CD14-positive monocyte (primary cell): ENCODE results near the gene FGD1. TPM values are rescaled to one million over a fixed set of nuclear protein-coding genes. Genes with fewer than 3 reads are reported as not detected.

ENCODE experiments used
- DNase-seq, 3 donors: peaks; one replicate each; pipeline ENCODE4 v3.0.0-alpha.2; 2011 to 2022
- H2AFZ ChIP-seq: 2 replicates; pipeline ENCODE4 v1.6.0; 2012; ENCODE audit warnings: mild to moderate bottlenecking, low read depth, low read length, inconsistent platforms; ENCODE audit not compliant: insufficient read depth, poor library complexity, severe bottlenecking
- H3K27ac ChIP-seq, 2 donors: 1 replicate in 1 of 2; 2 replicates in 1 of 2; pipeline ENCODE4 v1.5.1; 2012 to 2013; ENCODE audit warnings: low read length in 2 of 2, control low read depth in 1 of 2, inconsistent platforms in 1 of 2, low read depth in 1 of 2, mild to moderate bottlenecking in 1 of 2
- H3K27me3 ChIP-seq, 2 donors: one replicate each; pipeline versions ENCODE4 v1.6.0 to v1.6.1; 2011 to 2013; ENCODE audit warnings: low read length in 2 of 2; ENCODE audit not compliant: control insufficient read depth in 2 of 2, insufficient read depth in 2 of 2
- H3K36me3 ChIP-seq, 2 donors: replicated peaks in 1 of 2; 1 replicate in 1 of 2; 2 replicates in 1 of 2; pipeline versions ENCODE4 v1.5.1 to v1.6.1; 2012 to 2013; ENCODE audit warnings: low read length in 2 of 2, control low read depth in 1 of 2, inconsistent platforms in 1 of 2, mild to moderate bottlenecking in 1 of 2; ENCODE audit not compliant: insufficient read depth in 2 of 2, control insufficient read depth in 1 of 2
- H3K4me1 ChIP-seq, 2 donors: 1 replicate in 1 of 2; 2 replicates in 1 of 2; pipeline versions ENCODE4 v1.5.1 to v1.6.1; 2012 to 2013; ENCODE audit warnings: low read length in 2 of 2, control low read depth in 1 of 2, inconsistent platforms in 1 of 2, mild to moderate bottlenecking in 1 of 2, moderate library complexity in 1 of 2; ENCODE audit not compliant: insufficient read depth in 2 of 2, control insufficient read depth in 1 of 2
- H3K4me2 ChIP-seq: replicated peaks from 2 replicates; pipeline ENCODE3; 2012; ENCODE audit warnings: low read length, moderate library complexity, mild to moderate bottlenecking; ENCODE audit not compliant: poor library complexity, severe bottlenecking; ENCODE audit errors: extremely low read depth
- H3K4me3 ChIP-seq, 3 experiments: fragments of 200-600 bp in 1 of 3; sonication (generic) in 1 of 3; replicated peaks in 1 of 3; 1 replicate in 2 of 3; 2 replicates in 1 of 3; pipeline ENCODE4 v1.5.1; 2011 to 2013; ENCODE audit warnings: low read length in 3 of 3, mild to moderate bottlenecking in 3 of 3, control low read depth in 2 of 3, low read depth in 2 of 3, inconsistent platforms in 1 of 3, moderate library complexity in 1 of 3
- H3K79me2 ChIP-seq: 2 replicates; pipeline ENCODE4 v1.6.0; 2012; ENCODE audit warnings: mild to moderate bottlenecking, control low read depth, inconsistent platforms, low read length, moderate library complexity; ENCODE audit not compliant: insufficient read depth
- H3K9ac ChIP-seq: 2 replicates; pipeline ENCODE4 v1.6.0; 2017; ENCODE audit warnings: low read length, mild to moderate bottlenecking; ENCODE audit not compliant: insufficient read depth, poor library complexity, severe bottlenecking
- H3K9me3 ChIP-seq, 2 donors: replicated peaks in 1 of 2; 1 replicate in 1 of 2; 2 replicates in 1 of 2; pipeline versions ENCODE4 v1.5.1 to v1.6.1; 2012 to 2013; ENCODE audit warnings: low read length in 2 of 2, control low read depth in 1 of 2; ENCODE audit not compliant: control insufficient read depth in 1 of 2, insufficient read depth in 1 of 2
- H4K20me1 ChIP-seq: 2 replicates; pipeline ENCODE4 v1.6.0; 2012; ENCODE audit warnings: mild to moderate bottlenecking, low read length, control low read depth, moderate library complexity; ENCODE audit not compliant: insufficient read depth
- H3K27ac Mint-ChIP-seq, 7 donors: one replicate each; pipeline ENCODE4 v1.8.0; 2020; ENCODE audit warnings: mild to moderate bottlenecking in 7 of 7, mixed read lengths in 7 of 7, moderate library complexity in 6 of 7, inconsistent platforms in 2 of 7
- H3K27me3 Mint-ChIP-seq, 3 donors: one replicate each; pipeline ENCODE4 v1.8.0; 2021 to 2022; ENCODE audit warnings: low read depth in 3 of 3, mild to moderate bottlenecking in 3 of 3, mixed read lengths in 3 of 3, moderate library complexity in 3 of 3, inconsistent platforms in 1 of 3
- H3K36me3 Mint-ChIP-seq, 2 donors: one replicate each; pipeline ENCODE4 v1.8.0; 2020; ENCODE audit warnings: mixed read lengths in 2 of 2, inconsistent platforms in 1 of 2, mild to moderate bottlenecking in 1 of 2
- H3K4me1 Mint-ChIP-seq: one replicate; pipeline ENCODE4 v1.8.0; 2020; ENCODE audit warnings: mild to moderate bottlenecking, mixed read lengths
- H3K4me3 Mint-ChIP-seq, 2 donors: one replicate each; pipeline ENCODE4 v1.8.0; 2020; ENCODE audit warnings: mild to moderate bottlenecking in 2 of 2, mixed read lengths in 2 of 2, moderate library complexity in 1 of 2
- H3K9me3 Mint-ChIP-seq, 7 donors: one replicate each; pipeline ENCODE4 v1.8.0; 2020 to 2022; ENCODE audit warnings: mixed read lengths in 7 of 7, mild to moderate bottlenecking in 6 of 7, moderate library complexity in 6 of 7, inconsistent platforms in 2 of 7
- WGBS: methylation state at CpG from one replicate; pipeline ENCODE4 v1.1.5; 2013; ENCODE audit warnings: missing lambda C conversion rate; ENCODE audit not compliant: insufficient coverage; 5-methylcytosine and 5-hydroxymethylcytosine counted together
- intact Hi-C, 2 donors: fragments of 100-400 bp; cut with micrococcal nuclease; formaldehyde crosslinking; loops; one replicate each; pipeline versions ENCODE4 v1.15.0 to v1.15.1; 2023
- polyA plus RNA-seq, 3 donors: library from polyadenylated mRNA; depleted of rRNA in 1 of 3; unstranded in 2 of 3; stranded (reverse) in 1 of 3; fragments of 300-500 nt in 2 of 3; fragments of >200 nt in 1 of 3; fragmentation: Illumina TruSeq in 2 of 3; gene quantifications; 1 replicate in 2 of 3; 2 replicates in 1 of 3; pipeline ENCODE4 v1.2.3, GENCODE V29; 2012 to 2021
- TF ChIP-seq, protein P1 (sequence below): fragments of 200-600 bp; IDR thresholded peaks from one replicate; pipeline ENCODE4 v1.8.0; 2022; ENCODE audit warnings: antibody characterized with exemption, mild to moderate bottlenecking

Gene FGD1
- polyA plus RNA-seq, 3 donors, result 0.05 to 0.18 TPM; not detected in 1

DNA sequence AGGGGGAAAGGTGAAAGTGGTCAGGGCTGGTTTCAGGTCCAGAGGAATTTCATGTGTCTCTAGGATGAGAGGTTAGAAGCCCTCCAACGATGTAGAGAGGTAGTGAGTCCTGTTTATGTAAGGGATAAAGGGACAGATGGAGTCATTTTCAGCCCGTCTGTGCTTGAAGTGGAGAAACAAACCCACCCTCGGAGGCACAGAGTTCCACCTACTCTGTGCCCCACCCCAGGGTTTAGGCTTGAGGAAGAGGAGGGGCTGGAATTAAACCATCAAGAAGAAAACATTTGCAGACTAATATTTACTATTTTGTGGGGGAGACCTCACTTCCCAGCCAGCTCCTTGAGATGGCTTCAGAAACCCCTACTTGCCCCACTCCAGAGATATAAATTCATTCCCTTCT lies 33.1 kb upstream of the FGD1 start:
- Histone ChIP-seq H3K9me3 (peaks cover 0 to 2% of the 10 kb centered on the region in 2 donors), H4K20me1 (no peaks in the 10 kb centered on the region), H2AFZ (peak overlapping the region; percentile 93), H3K36me3 (peaks cover 1 to 10% of the 10 kb centered on the region in 2 donors), H3K9ac (peak overlapping the region; percentile 51), H3K4me1 (peaks cover 17 to 24% of the 10 kb centered on the region in 2 donors), H3K4me2 (peak overlapping the region; percentile 72), H3K27me3 (no peaks in the 10 kb centered on the region), H3K4me3 (peak overlapping the region; percentile 63 to 94 (median 92)), H3K79me2 (peaks cover 41% of the 10 kb centered on the region), H3K27ac (peak overlapping the region; percentile 81 to 92)
- peaks cover 27% of the 10 kb centered on the region for H3K4me1 Mint-ChIP-seq
- peak overlapping the region; percentile 87 to 93 for H3K4me3 Mint-ChIP-seq
- peak overlapping the region in 6 of 7 donors; percentile 96 to 99 (median 97) for H3K27ac Mint-ChIP-seq
- intact Hi-C loops, result loop anchor here in 1 of 2 donors (5.0 kb wide), 1 partner anchor 87 kb away; the partner anchor contains the start of gene TSR2
- peaks cover 4 to 7% of the 10 kb centered on the region in 2 donors for H3K36me3 Mint-ChIP-seq
- peaks cover 0 to 10% (median 5%) of the 10 kb centered on the region in 7 donors for H3K9me3 Mint-ChIP-seq
- DNase-seq, result no peak
- WGBS, result no CpG with 5 or more reads among the region's 3 CpGs
- peaks cover 0 to 4% (median 0%) of the 10 kb centered on the region in 3 donors for H3K27me3 Mint-ChIP-seq
- TF ChIP-seq, protein P1, sequence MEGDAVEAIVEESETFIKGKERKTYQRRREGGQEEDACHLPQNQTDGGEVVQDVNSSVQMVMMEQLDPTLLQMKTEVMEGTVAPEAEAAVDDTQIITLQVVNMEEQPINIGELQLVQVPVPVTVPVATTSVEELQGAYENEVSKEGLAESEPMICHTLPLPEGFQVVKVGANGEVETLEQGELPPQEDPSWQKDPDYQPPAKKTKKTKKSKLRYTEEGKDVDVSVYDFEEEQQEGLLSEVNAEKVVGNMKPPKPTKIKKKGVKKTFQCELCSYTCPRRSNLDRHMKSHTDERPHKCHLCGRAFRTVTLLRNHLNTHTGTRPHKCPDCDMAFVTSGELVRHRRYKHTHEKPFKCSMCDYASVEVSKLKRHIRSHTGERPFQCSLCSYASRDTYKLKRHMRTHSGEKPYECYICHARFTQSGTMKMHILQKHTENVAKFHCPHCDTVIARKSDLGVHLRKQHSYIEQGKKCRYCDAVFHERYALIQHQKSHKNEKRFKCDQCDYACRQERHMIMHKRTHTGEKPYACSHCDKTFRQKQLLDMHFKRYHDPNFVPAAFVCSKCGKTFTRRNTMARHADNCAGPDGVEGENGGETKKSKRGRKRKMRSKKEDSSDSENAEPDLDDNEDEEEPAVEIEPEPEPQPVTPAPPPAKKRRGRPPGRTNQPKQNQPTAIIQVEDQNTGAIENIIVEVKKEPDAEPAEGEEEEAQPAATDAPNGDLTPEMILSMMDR, result no peak

DNA sequence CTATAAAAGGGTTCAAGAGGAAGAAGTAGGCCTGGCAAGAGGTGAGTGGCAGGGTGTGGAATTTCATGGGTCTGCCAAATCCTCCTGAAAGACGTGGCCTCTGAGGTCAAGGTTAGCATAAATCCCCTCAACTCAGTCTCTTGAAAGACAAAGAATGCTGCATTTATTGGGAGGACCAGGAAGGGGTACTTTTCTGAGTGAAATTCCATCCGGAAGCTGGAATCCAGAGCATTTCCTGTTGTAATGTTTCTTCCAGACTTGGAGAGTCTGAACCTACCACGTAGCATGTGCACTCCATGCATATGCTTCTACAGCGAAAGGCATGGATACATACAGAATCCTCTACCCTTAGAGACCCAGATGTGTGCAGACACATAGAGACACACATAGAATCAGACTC lies 13.4 kb upstream of the FGD1 start:
- DNase-seq, result no peak
- no peak overlapping the region for H3K9ac ChIP-seq

More for the DNA sequence above, 13.4 kb upstream of the FGD1 start:
- H3K4me3 ChIP-seq, result no peak overlapping the region
- H4K20me1 ChIP-seq, result no peaks in the 10 kb centered on the region
- no peaks in the 10 kb centered on the region for H3K27me3 ChIP-seq
- Mint-ChIP-seq H3K27me3 (peaks cover 3 to 4% (median 4%) of the 10 kb centered on the region in 3 donors), H3K9me3 (peaks cover 3 to 24% (median 17%) of the 10 kb centered on the region in 7 donors), H3K36me3 (no peaks in the 10 kb centered on the region), H3K4me1 (no peaks in the 10 kb centered on the region), H3K27ac (no peak overlapping the region), H3K4me3 (no peak overlapping the region)
- WGBS, result no CpG with 5 or more reads among the region's 4 CpGs
- H2AFZ ChIP-seq, result no peak overlapping the region
- no peaks in the 10 kb centered on the region for H3K36me3 ChIP-seq
- no peaks in the 10 kb centered on the region for H3K4me1 ChIP-seq
- no peak overlapping the region for H3K4me2 ChIP-seq
- no peak overlapping the region for H3K27ac ChIP-seq
- H3K79me2 ChIP-seq, result no peaks in the 10 kb centered on the region
- intact Hi-C loops, result no loop called here
- TF ChIP-seq, protein P1, result no peak
- H3K9me3 ChIP-seq, result peaks cover 0 to 8% of the 10 kb centered on the region in 2 donors
